Fibroblast of mammary gland (primary cell): Measurements from ENCODE around the gene C3orf22.

Experiments
- DNase-seq: peaks from one replicate; pipeline ENCODE4 v3.0.0-alpha.2; 2010; ENCODE audit warnings: low read depth
- H3K4me3 ChIP-seq: 2 replicates; pipeline ENCODE4 v1.5.1; 2011; ENCODE audit warnings: low read depth, mild to moderate bottlenecking, low read length, moderate library complexity; ENCODE audit not compliant: control insufficient read depth
- TF ChIP-seq, protein P1 (sequence below): conservative IDR thresholded peaks from 2 replicates; pipeline ENCODE4 v1.5.1; 2011; ENCODE audit warnings: low read depth, low read length, inconsistent platforms; ENCODE audit not compliant: control insufficient read depth, insufficient read depth

Gene C3orf22

GRCh38 chr3:126582311-126582710 is 23.6 kb upstream of the C3orf22 start:
- DNase-seq, result no peak
- TF ChIP-seq, protein P1, sequence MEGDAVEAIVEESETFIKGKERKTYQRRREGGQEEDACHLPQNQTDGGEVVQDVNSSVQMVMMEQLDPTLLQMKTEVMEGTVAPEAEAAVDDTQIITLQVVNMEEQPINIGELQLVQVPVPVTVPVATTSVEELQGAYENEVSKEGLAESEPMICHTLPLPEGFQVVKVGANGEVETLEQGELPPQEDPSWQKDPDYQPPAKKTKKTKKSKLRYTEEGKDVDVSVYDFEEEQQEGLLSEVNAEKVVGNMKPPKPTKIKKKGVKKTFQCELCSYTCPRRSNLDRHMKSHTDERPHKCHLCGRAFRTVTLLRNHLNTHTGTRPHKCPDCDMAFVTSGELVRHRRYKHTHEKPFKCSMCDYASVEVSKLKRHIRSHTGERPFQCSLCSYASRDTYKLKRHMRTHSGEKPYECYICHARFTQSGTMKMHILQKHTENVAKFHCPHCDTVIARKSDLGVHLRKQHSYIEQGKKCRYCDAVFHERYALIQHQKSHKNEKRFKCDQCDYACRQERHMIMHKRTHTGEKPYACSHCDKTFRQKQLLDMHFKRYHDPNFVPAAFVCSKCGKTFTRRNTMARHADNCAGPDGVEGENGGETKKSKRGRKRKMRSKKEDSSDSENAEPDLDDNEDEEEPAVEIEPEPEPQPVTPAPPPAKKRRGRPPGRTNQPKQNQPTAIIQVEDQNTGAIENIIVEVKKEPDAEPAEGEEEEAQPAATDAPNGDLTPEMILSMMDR, result no peak
- H3K4me3 ChIP-seq, result no peak overlapping the region

DNA sequence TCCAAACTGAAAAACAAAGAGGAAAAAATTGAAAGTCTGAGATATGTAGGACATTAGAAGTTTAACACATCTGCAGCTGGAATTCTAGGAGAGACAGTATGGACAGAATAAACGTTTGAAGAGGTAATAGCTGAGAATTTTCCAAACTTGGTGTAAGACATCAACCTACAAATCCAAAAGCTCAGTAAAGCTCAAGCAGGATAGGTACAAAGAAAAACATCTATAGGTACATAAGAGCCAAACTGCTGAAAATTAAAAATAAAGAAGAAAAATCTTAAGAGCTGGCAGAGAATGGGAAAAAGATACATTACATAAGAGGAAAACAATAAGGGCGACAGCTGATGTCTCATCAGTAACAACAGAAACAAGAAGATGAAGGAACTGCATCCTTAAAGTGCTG is 22.8 kb upstream of the C3orf22 start:
- H3K4me3 ChIP-seq, result no peak overlapping the region

GRCh38 chr3:126580746-126581145 is 22.0 kb upstream of the C3orf22 start:
- TF ChIP-seq, protein P1, result no peak
- H3K4me3 ChIP-seq, result no peak overlapping the region
- no peak for DNase-seq

More for the DNA sequence above, 22.8 kb upstream of the C3orf22 start:
- TF ChIP-seq, protein P1, result no peak
- no peak for DNase-seq

DNA sequence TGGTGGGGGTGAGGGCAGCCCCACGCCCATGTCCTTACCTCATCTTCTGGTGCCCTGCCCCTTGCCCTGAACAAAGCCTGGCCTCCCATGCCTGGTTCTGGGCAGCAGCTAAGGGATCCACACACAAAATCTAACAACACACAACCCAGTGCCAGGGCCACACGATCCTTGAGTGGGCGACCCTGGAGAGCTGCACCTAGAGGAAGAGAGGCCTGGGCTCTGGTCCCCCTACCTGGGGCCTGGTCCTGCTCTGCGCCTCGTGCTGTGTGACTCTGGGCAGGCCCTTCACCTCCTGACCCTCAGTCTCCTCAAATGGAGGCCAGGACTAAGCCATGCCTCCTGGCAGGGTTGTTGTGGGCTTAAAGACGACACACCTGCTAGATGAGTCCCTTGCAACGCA is 20.0 kb upstream of the C3orf22 start:
- H3K4me3 ChIP-seq, result no peak overlapping the region

GRCh38 chr3:126577261-126577660 is 18.5 kb upstream of the C3orf22 start:
- no peak overlapping the region for H3K4me3 ChIP-seq
- TF ChIP-seq, protein P1, result no peak
- no peak for DNase-seq

More for the DNA sequence above, 20.0 kb upstream of the C3orf22 start:
- TF ChIP-seq, protein P1, result no peak
- DNase-seq, result no peak

DNA sequence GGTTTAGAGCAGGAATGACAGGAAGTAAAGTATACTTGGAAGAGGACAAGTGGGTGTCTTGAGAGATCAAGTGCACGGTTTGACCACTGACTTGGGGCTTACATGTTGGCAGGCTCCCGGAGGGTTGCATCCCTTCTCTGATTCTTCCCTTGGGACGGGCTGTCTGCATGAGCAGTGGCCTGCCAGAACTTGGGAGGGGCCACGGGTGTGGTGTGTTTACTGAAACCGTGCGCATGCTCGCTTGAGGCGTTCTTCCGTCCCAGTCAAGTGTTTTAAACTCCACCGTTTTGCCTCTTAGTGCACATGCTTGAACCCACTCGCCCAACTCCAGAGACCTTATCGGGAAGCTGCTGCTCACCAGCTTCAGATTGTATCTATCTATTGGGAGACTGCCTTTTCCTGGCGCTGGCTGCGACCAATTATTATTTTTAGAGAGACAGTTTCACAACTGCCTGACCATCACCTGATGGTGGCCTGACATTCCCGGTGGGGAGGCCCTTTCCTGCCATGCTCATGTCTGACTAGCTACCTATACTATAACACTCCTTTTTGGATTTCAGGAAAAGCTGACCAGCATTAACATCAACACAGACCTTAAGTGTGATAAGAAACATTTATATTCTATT is 14.9 kb upstream of the C3orf22 start:
- no peak overlapping the region for H3K4me3 ChIP-seq
- TF ChIP-seq, protein P1, result no peak
- DNase-seq, result no peak

- TF ChIP-seq, protein P1, result no peak
- no peak overlapping the region for H3K4me3 ChIP-seq
- no peak for DNase-seq
Observed at GRCh38 chr3:126571078-126571477, 12.3 kb upstream of the C3orf22 start.
